Karpas-422 (cell line): Measurements from ENCODE around the gene SCFD2. TPM values are rescaled to one million over a fixed set of nuclear protein-coding genes. Genes with fewer than 3 reads are reported as not detected.

ENCODE experiments used
- DNase-seq: peaks from one replicate; pipeline ENCODE4 v3.0.0-alpha.2; 2015
- H2AFZ ChIP-seq: fragments of 200-600 bp; sonication (generic); 2 replicates; pipeline ENCODE4 v1.6.1; 2014; ENCODE audit warnings: antibody characterized with exemption, low read length, mixed read lengths
- H3K27ac ChIP-seq: fragments of 200-600 bp; sonication (generic); 2 replicates; pipeline ENCODE4 v1.5.1; 2014; ENCODE audit warnings: mild to moderate bottlenecking, low read length, moderate library complexity
- H3K27me3 ChIP-seq: fragments of 200-600 bp; sonication (generic); 2 replicates; pipeline ENCODE4 v1.6.1; 2014; ENCODE audit warnings: low read length, mixed read lengths
- H3K36me3 ChIP-seq: fragments of 200-600 bp; sonication (generic); 2 replicates; pipeline ENCODE4 v1.6.1; 2014; ENCODE audit warnings: low read length, mixed read lengths; ENCODE audit not compliant: insufficient read depth
- H3K4me1 ChIP-seq: fragments of 200-600 bp; sonication (generic); 2 replicates; pipeline ENCODE4 v1.6.1; 2014; ENCODE audit warnings: mild to moderate bottlenecking, low read length, mixed read lengths
- H3K4me2 ChIP-seq: fragments of 200-600 bp; sonication (generic); 2 replicates; pipeline ENCODE4 v1.6.1; 2014; ENCODE audit warnings: low read length, low read depth, mild to moderate bottlenecking; ENCODE audit not compliant: poor library complexity, severe bottlenecking
- H3K4me3 ChIP-seq: fragments of 200-600 bp; sonication (generic); 2 replicates; pipeline ENCODE4 v1.5.1; 2014; ENCODE audit warnings: mild to moderate bottlenecking, antibody characterized with exemption, low read length, mixed read lengths
- H3K79me2 ChIP-seq: fragments of 200-600 bp; sonication (generic); 2 replicates; pipeline ENCODE4 v1.6.1; 2014; ENCODE audit warnings: mild to moderate bottlenecking, low read length, mixed read lengths
- H3K9ac ChIP-seq: fragments of 200-600 bp; sonication (generic); 2 replicates; pipeline ENCODE4 v1.6.0; 2014; ENCODE audit warnings: low read length
- H3K9me2 ChIP-seq: fragments of 200-600 bp; sonication (generic), shearing (Covaris generic); replicated peaks from 2 replicates; pipeline ENCODE4 v1.6.0; 2014; ENCODE audit warnings: mild to moderate bottlenecking, low read length, moderate library complexity; ENCODE audit not compliant: insufficient read depth
- H3K9me3 ChIP-seq: fragments of 300-700, 200-600 bp; sonication (generic); 2 replicates; pipeline ENCODE4 v1.6.1; 2014; ENCODE audit warnings: low read length, mixed read lengths
- H4K20me1 ChIP-seq: fragments of 200-600 bp; sonication (generic); 2 replicates; pipeline ENCODE4 v1.6.1; 2014; ENCODE audit warnings: mild to moderate bottlenecking, antibody characterized with exemption, low read length, low read depth; ENCODE audit not compliant: insufficient read depth
- total RNA-seq: library from RNA; depleted of rRNA; stranded (reverse); fragments of >200 nt; shearing (Covaris generic); gene quantifications from 2 replicates; pipeline ENCODE4 v1.2.3, GENCODE V29; 2014; ENCODE audit warnings: low replicate concordance

The SCFD2 gene
- total RNA-seq, 1 experiment from 2014 or later: 28.5 TPM

DNA sequence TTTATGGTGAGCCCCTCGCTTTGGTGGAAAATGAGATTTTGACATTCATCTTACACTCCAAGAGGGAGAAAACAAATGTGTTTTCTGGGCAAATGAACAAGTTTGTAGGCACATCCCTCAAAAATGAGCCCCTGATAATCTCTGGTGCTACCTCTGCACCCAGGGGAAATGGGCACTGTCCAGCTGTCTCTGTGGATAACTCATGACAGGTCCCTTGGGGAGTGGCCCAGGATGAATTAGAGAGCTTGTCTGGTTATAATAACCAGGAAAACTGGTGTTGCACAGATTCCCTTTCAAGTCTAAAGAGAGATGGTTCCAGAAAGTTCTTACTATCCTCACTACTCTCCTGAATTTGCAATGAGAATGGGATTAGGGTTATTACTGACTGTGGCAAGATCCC lies 496.2 kb downstream of the SCFD2 start:
- Histone ChIP-seq H3K9ac (no peak overlapping the region), H3K4me3 (no peak overlapping the region), H3K4me1 (no peaks in the 10 kb centered on the region), H3K9me2 (no peaks in the 10 kb centered on the region), H2AFZ (no peak overlapping the region), H3K27me3 (no peaks in the 10 kb centered on the region), H3K79me2 (no peaks in the 10 kb centered on the region), H4K20me1 (no peaks in the 10 kb centered on the region), H3K36me3 (no peaks in the 10 kb centered on the region), H3K27ac (no peak overlapping the region), H3K4me2 (no peak overlapping the region), H3K9me3 (no peaks in the 10 kb centered on the region)
- DNase-seq: no peak

DNA sequence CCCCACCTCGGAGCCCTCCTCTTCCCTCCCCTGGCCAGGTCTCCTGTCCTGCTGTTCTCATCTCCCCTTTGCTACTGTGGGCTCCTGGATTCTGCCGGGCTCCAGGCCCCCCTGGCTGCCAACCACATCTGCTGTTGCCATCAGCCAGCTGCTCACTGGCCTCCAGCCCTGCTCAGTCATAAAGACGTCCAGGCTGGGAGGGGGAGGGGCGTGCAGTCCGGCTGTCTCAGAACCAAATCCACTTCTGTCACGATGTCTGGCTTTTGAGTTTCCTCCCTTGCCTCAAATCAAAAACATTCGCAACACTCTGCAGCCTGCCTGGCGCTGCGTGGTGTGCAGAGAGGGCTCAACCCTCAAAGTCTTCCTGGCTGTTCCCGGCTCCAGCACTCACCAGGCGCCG lies 496.7 kb downstream of the SCFD2 start:
- H2AFZ ChIP-seq: no peak overlapping the region
- H3K27me3 ChIP-seq: no peaks in the 10 kb centered on the region
- H4K20me1 ChIP-seq: no peaks in the 10 kb centered on the region
- no peak for DNase-seq
- H3K27ac ChIP-seq: no peak overlapping the region
- no peak overlapping the region for H3K4me3 ChIP-seq
- no peaks in the 10 kb centered on the region for H3K4me1 ChIP-seq
- H3K9me3 ChIP-seq: no peaks in the 10 kb centered on the region
- H3K79me2 ChIP-seq: no peaks in the 10 kb centered on the region
- no peak overlapping the region for H3K4me2 ChIP-seq
- H3K9ac ChIP-seq: no peak overlapping the region
- H3K9me2 ChIP-seq: no peaks in the 10 kb centered on the region
- no peaks in the 10 kb centered on the region for H3K36me3 ChIP-seq

DNA sequence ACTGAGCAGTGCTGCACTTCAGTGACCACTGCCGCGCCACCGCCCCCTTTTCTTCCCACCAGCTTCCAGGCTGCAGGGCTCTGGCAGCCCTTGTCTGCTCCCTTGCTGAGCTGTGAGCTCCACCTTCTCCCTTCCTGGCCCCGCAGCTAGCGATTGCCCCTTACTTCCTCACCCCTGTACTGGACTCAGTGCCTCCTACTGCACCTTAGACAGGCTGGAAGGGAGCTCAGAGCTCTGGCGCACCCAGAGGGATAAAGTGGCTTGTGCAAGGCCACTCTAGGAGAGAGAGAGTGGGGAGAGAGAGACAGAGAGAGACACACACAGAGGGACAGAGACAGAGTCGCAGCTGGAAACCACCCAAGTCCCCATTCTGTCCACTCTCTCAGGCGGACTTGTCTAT lies 497.7 kb downstream of the SCFD2 start:
- Histone ChIP-seq H3K9me3 (no peaks in the 10 kb centered on the region), H3K27ac (no peak overlapping the region), H3K79me2 (no peaks in the 10 kb centered on the region), H3K4me1 (no peaks in the 10 kb centered on the region), H3K36me3 (no peaks in the 10 kb centered on the region), H3K9me2 (no peaks in the 10 kb centered on the region), H3K9ac (no peak overlapping the region), H3K4me2 (no peak overlapping the region), H2AFZ (no peak overlapping the region), H3K4me3 (no peak overlapping the region), H4K20me1 (no peaks in the 10 kb centered on the region), H3K27me3 (no peaks in the 10 kb centered on the region)
- no peak for DNase-seq

DNA sequence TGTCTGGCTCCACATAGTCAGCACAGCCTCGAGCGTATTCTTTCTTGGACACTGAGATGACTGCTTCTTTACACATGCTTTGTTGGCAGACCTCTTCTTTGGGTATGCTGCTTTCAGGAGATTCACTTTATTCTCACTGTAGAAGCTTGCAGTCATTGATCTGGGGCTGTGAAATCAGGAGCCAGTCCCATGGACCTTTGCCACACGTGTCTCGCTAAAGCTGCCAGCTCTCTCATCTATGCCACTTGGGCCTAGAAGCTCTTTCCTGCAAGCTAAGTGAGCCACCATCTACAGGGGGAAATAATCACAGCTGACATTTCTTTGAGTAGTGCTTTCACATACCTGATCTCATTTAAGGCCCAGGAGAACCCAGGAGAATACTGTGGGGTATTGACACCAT lies 498.7 kb downstream of the SCFD2 start:
- H3K4me3 ChIP-seq: no peak overlapping the region
- no peak overlapping the region for H2AFZ ChIP-seq
- DNase-seq: no peak
- H3K9me3 ChIP-seq: no peaks in the 10 kb centered on the region
- no peaks in the 10 kb centered on the region for H3K36me3 ChIP-seq
- no peak overlapping the region for H3K27ac ChIP-seq
- no peaks in the 10 kb centered on the region for H3K9me2 ChIP-seq
- H3K79me2 ChIP-seq: no peaks in the 10 kb centered on the region
- no peaks in the 10 kb centered on the region for H3K27me3 ChIP-seq
- no peak overlapping the region for H3K9ac ChIP-seq
- H3K4me2 ChIP-seq: no peak overlapping the region
- no peaks in the 10 kb centered on the region for H3K4me1 ChIP-seq
- H4K20me1 ChIP-seq: no peaks in the 10 kb centered on the region

DNA sequence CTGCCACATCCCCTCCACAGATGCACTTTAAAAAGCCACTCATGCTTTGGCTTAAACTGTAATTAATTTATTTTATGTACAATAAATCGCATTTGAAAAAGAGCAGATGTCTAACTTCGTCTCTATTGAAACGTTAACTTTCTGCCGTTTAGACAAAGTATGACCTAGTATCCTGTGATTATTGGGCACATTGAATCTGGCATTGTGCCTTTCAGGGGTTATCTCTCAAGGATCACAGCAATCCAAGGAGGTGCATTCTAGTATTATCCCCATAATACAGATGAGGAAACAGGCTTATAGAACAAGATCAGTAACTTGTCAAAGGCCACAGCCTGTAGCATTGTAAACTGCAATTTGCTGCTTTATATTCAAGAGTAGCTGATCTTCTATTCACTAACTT lies 499.1 kb downstream of the SCFD2 start:
- Histone ChIP-seq H3K36me3 (no peaks in the 10 kb centered on the region), H3K79me2 (no peaks in the 10 kb centered on the region), H3K9me3 (no peaks in the 10 kb centered on the region), H3K9me2 (no peaks in the 10 kb centered on the region), H3K4me1 (no peaks in the 10 kb centered on the region), H3K9ac (no peak overlapping the region), H2AFZ (no peak overlapping the region), H3K4me3 (no peak overlapping the region), H3K27ac (no peak overlapping the region), H3K4me2 (no peak overlapping the region), H4K20me1 (no peaks in the 10 kb centered on the region), H3K27me3 (no peaks in the 10 kb centered on the region)
- DNase-seq: no peak

DNA sequence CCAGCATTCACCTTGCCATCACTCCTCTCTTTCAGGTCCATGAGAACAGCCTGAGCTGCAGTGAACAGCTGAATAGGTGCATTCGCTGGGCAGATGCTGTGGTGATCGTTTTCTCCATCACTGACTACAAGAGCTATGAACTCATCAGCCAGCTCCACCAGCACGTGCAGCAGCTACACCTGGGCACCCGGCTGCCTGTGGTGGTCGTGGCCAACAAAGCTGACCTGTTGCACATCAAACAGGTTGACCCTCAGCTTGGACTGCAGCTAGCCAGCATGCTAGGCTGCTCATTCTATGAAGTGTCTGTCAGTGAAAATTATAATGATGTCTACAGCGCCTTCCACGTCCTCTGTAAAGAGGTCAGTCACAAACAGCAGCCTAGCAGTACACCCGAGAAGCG lies 500.6 kb downstream of the SCFD2 start:
- Histone ChIP-seq H2AFZ (no peak overlapping the region), H3K4me1 (no peaks in the 10 kb centered on the region), H4K20me1 (no peaks in the 10 kb centered on the region), H3K9ac (no peak overlapping the region), H3K9me2 (no peaks in the 10 kb centered on the region), H3K27me3 (no peaks in the 10 kb centered on the region), H3K27ac (no peak overlapping the region), H3K9me3 (no peaks in the 10 kb centered on the region), H3K36me3 (no peaks in the 10 kb centered on the region), H3K4me3 (no peak overlapping the region), H3K4me2 (no peak overlapping the region), H3K79me2 (no peaks in the 10 kb centered on the region)
- DNase-seq: no peak

DNA sequence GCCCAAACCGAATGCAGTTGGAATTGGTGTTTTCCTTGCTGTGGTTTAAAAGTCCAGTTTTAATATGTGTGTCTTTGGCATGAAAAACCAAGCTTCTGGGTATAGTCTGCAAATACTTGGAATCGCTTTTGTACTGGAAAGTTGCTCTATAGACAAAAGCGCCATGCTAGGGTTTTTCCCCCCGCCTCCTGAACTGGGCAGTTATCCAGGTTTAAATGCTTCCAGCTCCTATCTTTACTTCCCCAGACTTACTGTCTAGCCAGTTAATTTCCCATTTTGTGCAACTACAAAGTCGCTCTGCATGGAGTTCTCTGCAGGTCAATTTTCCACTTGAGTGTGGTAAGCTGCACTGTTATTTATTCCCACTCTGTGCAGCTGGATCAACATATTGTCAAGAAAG lies 501.1 kb downstream of the SCFD2 start:
- DNase-seq: no peak
- no peaks in the 10 kb centered on the region for H3K36me3 ChIP-seq
- H3K9ac ChIP-seq: no peak overlapping the region
- no peak overlapping the region for H3K27ac ChIP-seq
- H4K20me1 ChIP-seq: no peaks in the 10 kb centered on the region
- H3K4me1 ChIP-seq: no peaks in the 10 kb centered on the region
- H2AFZ ChIP-seq: no peak overlapping the region
- no peak overlapping the region for H3K4me2 ChIP-seq
- no peaks in the 10 kb centered on the region for H3K9me2 ChIP-seq
- H3K4me3 ChIP-seq: no peak overlapping the region
- no peaks in the 10 kb centered on the region for H3K27me3 ChIP-seq
- H3K79me2 ChIP-seq: no peaks in the 10 kb centered on the region
- no peaks in the 10 kb centered on the region for H3K9me3 ChIP-seq

DNA sequence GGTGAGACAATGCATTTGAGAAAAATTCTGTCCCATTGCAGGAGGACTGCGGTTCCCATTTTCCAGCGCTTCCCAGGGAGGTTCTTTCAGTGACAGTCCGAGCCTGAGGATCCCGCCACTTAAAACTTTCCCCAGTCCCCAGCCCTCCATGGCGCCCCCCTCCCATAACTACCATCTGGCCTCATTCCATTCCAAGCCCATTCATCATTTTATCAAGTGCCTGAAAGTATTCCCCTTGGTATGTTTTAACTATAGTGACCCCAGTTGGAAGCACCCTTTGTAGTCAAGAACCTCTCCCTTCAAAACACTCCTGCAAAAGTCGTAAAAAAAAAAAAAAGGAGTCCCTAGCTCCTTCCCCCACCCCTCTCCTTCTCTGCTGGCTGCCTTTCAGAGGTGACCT lies 502.5 kb downstream of the SCFD2 start:
- H3K27ac ChIP-seq: no peak overlapping the region
- DNase-seq: no peak
- H3K4me3 ChIP-seq: no peak overlapping the region
- no peaks in the 10 kb centered on the region for H3K79me2 ChIP-seq
- H3K27me3 ChIP-seq: no peaks in the 10 kb centered on the region
- no peaks in the 10 kb centered on the region for H4K20me1 ChIP-seq
- H3K9me3 ChIP-seq: no peaks in the 10 kb centered on the region
- H3K4me2 ChIP-seq: no peak overlapping the region
- H3K9ac ChIP-seq: no peak overlapping the region
- no peak overlapping the region for H2AFZ ChIP-seq
- no peaks in the 10 kb centered on the region for H3K9me2 ChIP-seq
- no peaks in the 10 kb centered on the region for H3K36me3 ChIP-seq
- H3K4me1 ChIP-seq: no peaks in the 10 kb centered on the region

DNA sequence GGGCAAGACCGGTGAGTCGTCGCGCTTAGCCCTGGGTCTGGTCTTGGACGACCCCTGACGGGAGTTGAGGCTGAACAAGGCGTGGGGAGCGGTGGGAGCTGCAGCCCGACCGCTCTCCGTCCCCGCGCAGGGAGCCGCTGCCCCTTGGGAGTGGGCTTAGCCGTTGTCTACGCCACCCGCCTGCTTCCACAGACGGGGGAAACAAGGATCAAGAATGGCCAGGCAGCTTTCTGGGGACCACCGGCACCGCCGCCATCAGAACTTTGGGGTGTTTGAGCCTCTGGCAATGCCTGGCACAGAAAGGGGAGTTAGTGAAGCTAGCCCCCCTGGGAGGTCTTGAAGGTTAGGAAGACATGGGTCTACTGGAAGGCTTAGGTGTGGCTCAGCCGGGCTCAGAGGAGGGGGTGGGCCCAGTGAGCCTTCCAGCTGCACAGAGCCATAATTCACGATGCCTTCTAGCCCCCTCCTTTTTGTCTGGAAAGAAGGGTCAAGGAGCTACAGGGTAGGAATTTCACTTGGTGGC lies 503.2 kb downstream of the SCFD2 start:
- H3K4me1 ChIP-seq: no peaks in the 10 kb centered on the region
- no peaks in the 10 kb centered on the region for H3K9me2 ChIP-seq
- no peaks in the 10 kb centered on the region for H3K9me3 ChIP-seq
- no peaks in the 10 kb centered on the region for H4K20me1 ChIP-seq
- no peak overlapping the region for H2AFZ ChIP-seq
- no peaks in the 10 kb centered on the region for H3K79me2 ChIP-seq
- H3K36me3 ChIP-seq: no peaks in the 10 kb centered on the region
- no peak overlapping the region for H3K4me3 ChIP-seq
- H3K27me3 ChIP-seq: no peaks in the 10 kb centered on the region
- H3K9ac ChIP-seq: no peak overlapping the region
- no peak overlapping the region for H3K4me2 ChIP-seq
- no peak overlapping the region for H3K27ac ChIP-seq
- DNase-seq: no peak
